Ascending aorta (tissue), 2 donors: Measurements from ENCODE around the gene SNN. TPM values are rescaled to one million over a fixed set of nuclear protein-coding genes. Genes with fewer than 3 reads are reported as not detected.
A peak's percentile ranks its signal among the peaks of the same experiment; 100 is the strongest.

ENCODE experiments used
- DNase-seq, 2 donors: peaks; one replicate each; pipeline ENCODE4 v3.0.0-alpha.2; 2019; ENCODE audit warnings: low spot score in 2 of 2
- H3K27ac ChIP-seq, 2 donors: fragments of 200-600 bp; sonication (generic); one replicate each; pipeline ENCODE4 v1.5.1; 2016 to 2017; ENCODE audit warnings: mild to moderate bottlenecking in 1 of 2
- H3K27me3 ChIP-seq: fragments of 200-600 bp; sonication (generic); one replicate; pipeline ENCODE4 v1.5.1; 2017
- H3K36me3 ChIP-seq, 2 donors: fragments of 200-600 bp; sonication (generic); one replicate each; pipeline ENCODE4 v1.5.1; 2016
- H3K4me1 ChIP-seq, 2 donors: fragments of 200-600 bp; sonication (generic); one replicate each; pipeline ENCODE4 v1.5.1; 2016 to 2017; ENCODE audit warnings: mild to moderate bottlenecking in 1 of 2
- H3K4me3 ChIP-seq, 2 donors: fragments of 200-600 bp; sonication (generic); one replicate each; pipeline ENCODE4 v1.5.1; 2016 to 2017; ENCODE audit warnings: mild to moderate bottlenecking in 1 of 2
- H3K9me3 ChIP-seq, 2 donors: fragments of 200-600 bp; sonication (generic); one replicate each; pipeline ENCODE4 v1.5.1; 2016
- CTCF ChIP-seq, 3 experiments: fragments of 200-600 bp in 2 of 3; fragments of 450-650 bp in 1 of 3; sonication (generic) in 2 of 3; IDR thresholded peaks; one replicate each; pipeline ENCODE4 v1.5.1; 2016 to 2019; ENCODE audit warnings: antibody characterized with exemption in 3 of 3, mild to moderate bottlenecking in 1 of 3, moderate library complexity in 1 of 3
- intact Hi-C: fragments of 100-400 bp; cut with DNase I; formaldehyde crosslinking; loops from one replicate; pipeline ENCODE4 v1.15.1; 2023
- total RNA-seq: library from RNA; depleted of rRNA; stranded (reverse); fragments of >200 nt; gene quantifications from one replicate; pipeline ENCODE4 v1.1.0, GENCODE V29; 2016

SNN gene
- total RNA-seq, 1 donor from 2014 or later = 2.1 TPM

- no peak for DNase-seq
- peaks cover 26 to 30% of the 10 kb centered on the region in 2 donors for H3K36me3 ChIP-seq
- no peaks in the 10 kb centered on the region for H3K9me3 ChIP-seq
- peak overlapping the region; percentile 59 to 60 for H3K27ac ChIP-seq
- TF ChIP-seq CTCF (IDR thresholded peaks at IDR 0.05) = no peak
- intact Hi-C loops = no loop called here
- H3K4me3 ChIP-seq = no peak overlapping the region
- H3K27me3 ChIP-seq = no peaks in the 10 kb centered on the region
- H3K4me1 ChIP-seq = peaks cover 15 to 43% of the 10 kb centered on the region in 2 donors
These were observed 5.1 kb downstream of the SNN start for GRCh38 chr16:11673091-11674000.

- H3K27me3 ChIP-seq = no peaks in the 10 kb centered on the region
- H3K36me3 ChIP-seq = peaks cover 30 to 32% of the 10 kb centered on the region in 2 donors
- peak overlapping the region; percentile 59 to 60 for H3K27ac ChIP-seq
These were observed 6.0 kb downstream of the SNN start for GRCh38 chr16:11674001-11674817.

GRCh38 chr16:11674818-11675560, 6.7 kb downstream of the SNN start:
- H3K27me3 ChIP-seq = no peaks in the 10 kb centered on the region
- peaks cover 37 to 39% of the 10 kb centered on the region in 2 donors for H3K36me3 ChIP-seq
- TF ChIP-seq CTCF (IDR thresholded peaks at IDR 0.05) = no peak
- H3K4me1 ChIP-seq = peaks cover 15 to 36% of the 10 kb centered on the region in 2 donors
- intact Hi-C loops = no loop called here
- H3K27ac ChIP-seq = peak overlapping the region in 1 of 2 donors; percentile 59
- H3K4me3 ChIP-seq = no peak overlapping the region
- no peaks in the 10 kb centered on the region for H3K9me3 ChIP-seq
- no peak for DNase-seq

More at GRCh38 chr16:11674001-11674817, 6.0 kb downstream of the SNN start:
- intact Hi-C loops = no loop called here
- Histone ChIP-seq H3K9me3 (no peaks in the 10 kb centered on the region), H3K4me1 (peaks cover 15 to 38% of the 10 kb centered on the region in 2 donors), H3K4me3 (no peak overlapping the region)
- no peak for TF ChIP-seq CTCF (IDR thresholded peaks at IDR 0.05)
- no peak for DNase-seq

DNA sequence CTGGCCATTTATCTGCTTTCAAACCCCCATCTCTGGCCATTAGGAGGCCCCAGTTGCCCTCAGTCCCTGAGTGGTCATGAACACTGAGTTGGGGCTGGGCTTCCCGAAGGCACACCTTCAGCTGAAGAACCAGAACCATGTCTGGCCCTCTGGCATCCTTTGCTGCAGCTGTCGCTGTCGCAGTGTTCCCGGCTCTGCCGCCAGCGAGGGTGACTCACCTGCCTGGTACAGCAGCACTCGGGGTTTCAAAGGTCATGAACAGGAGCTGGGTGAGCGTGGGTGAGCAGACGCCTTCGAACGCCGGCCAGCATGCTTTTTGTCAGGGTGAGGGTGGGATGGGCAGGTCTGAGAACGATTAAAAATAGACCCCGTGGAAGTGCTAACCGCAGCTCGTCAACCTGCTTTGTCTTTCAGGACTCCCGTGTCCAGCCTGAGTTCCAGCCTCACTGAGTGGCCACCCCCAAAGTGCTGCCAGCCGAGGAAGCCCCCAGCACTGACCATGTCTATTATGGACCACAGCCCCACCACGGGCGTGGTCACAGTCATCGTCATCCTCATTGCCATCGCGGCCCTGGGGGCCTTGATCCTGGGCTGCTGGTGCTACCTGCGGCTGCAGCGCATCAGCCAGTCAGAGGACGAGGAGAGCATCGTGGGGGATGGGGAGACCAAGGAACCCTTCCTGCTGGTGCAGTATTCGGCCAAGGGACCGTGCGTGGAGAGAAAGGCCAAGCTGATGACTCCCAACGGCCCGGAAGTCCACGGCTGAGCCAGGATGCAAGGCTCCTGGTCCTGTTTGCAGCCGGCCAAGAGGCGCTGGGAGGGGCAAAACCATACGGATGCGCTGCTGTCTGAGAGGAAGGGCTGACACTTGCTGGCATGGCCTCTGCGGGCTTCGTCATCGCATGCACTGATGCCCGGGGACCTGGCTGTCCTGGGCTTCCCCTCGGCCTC, 7.6 kb downstream of the SNN start:
- H3K36me3 ChIP-seq = peaks cover 40 to 42% of the 10 kb centered on the region in 2 donors
- H3K4me3 ChIP-seq = no peak overlapping the region
- H3K9me3 ChIP-seq = no peaks in the 10 kb centered on the region
- peaks cover 15 to 28% of the 10 kb centered on the region in 2 donors for H3K4me1 ChIP-seq
- DNase-seq = no peak
- intact Hi-C loops = no loop called here
- no peaks in the 10 kb centered on the region for H3K27me3 ChIP-seq
- no peak overlapping the region for H3K27ac ChIP-seq
- TF ChIP-seq CTCF (IDR thresholded peaks at IDR 0.05) = no peak
